Coronary artery (tissue), 2 donors: Measurements from ENCODE around the gene SNN.

Experiments used
- DNase-seq: peaks from one replicate; pipeline ENCODE4 v3.0.0-alpha.2; 2017; ENCODE audit warnings: low spot score
- H3K27ac ChIP-seq, 2 donors: fragments of 200-600 bp; sonication (generic); one replicate each; pipeline ENCODE4 v1.5.1; 2016 to 2019
- H3K4me3 ChIP-seq: fragments of 200-600 bp; sonication (generic); 2 replicates; pipeline ENCODE4 v1.5.1; 2016; ENCODE audit warnings: mild to moderate bottlenecking, moderate library complexity
- CTCF ChIP-seq: fragments of 200-600 bp; sonication (generic); IDR thresholded peaks from one replicate; pipeline ENCODE4 v1.5.1; 2019; ENCODE audit warnings: antibody characterized with exemption

The SNN gene

GRCh38 chr16:11630046-11630767, 38.0 kb upstream of the SNN start:
- no peak for TF ChIP-seq CTCF
- no peak for DNase-seq
- H3K27ac ChIP-seq = no peak overlapping the region
- H3K4me3 ChIP-seq = no peak overlapping the region

- no peak for TF ChIP-seq CTCF
- Histone ChIP-seq H3K4me3 (no peak overlapping the region), H3K27ac (no peak overlapping the region)
- no peak for DNase-seq
These were observed 37.5 kb upstream of the SNN start for GRCh38 chr16:11630768-11631056.

GRCh38 chr16:11631214-11631613, 37.0 kb upstream of the SNN start:
- no peak for TF ChIP-seq CTCF
- Histone ChIP-seq H3K4me3 (no peak overlapping the region), H3K27ac (no peak overlapping the region)
- no peak for DNase-seq

- DNase-seq = peak; percentile 87
- Histone ChIP-seq H3K27ac (peak overlapping the region; percentile 76 to 92), H3K4me3 (peak overlapping the region; percentile 43)
- TF ChIP-seq CTCF = no peak
These were observed 35.8 kb upstream of the SNN start for GRCh38 chr16:11632455-11632939.

GRCh38 chr16:11633113-11633512, 35.1 kb upstream of the SNN start:
- H3K4me3 ChIP-seq = peak overlapping the region; percentile 43
- TF ChIP-seq CTCF = no peak
- DNase-seq = no peak
- H3K27ac ChIP-seq = peak overlapping the region; percentile 76 to 92

GRCh38 chr16:11634312-11634711, 33.9 kb upstream of the SNN start:
- Histone ChIP-seq H3K27ac (no peak overlapping the region), H3K4me3 (no peak overlapping the region)
- no peak for DNase-seq
- no peak for TF ChIP-seq CTCF

- no peak for TF ChIP-seq CTCF
- no peak overlapping the region for H3K27ac ChIP-seq
- DNase-seq = no peak
- no peak overlapping the region for H3K4me3 ChIP-seq
These were observed 33.1 kb upstream of the SNN start for GRCh38 chr16:11635113-11635652.
